GM12872 (cell line): Measurements from ENCODE around the gene IFNE.
A peak's percentile ranks its signal among the peaks of the same experiment; 100 is the strongest.

Experiments used
- CTCF ChIP-seq: IDR thresholded peaks from 3 replicates; pipeline ENCODE4 v1.5.1; 2011; ENCODE audit warnings: low read depth, mild to moderate bottlenecking, low read length, moderate library complexity; ENCODE audit not compliant: insufficient read depth

IFNE gene

GRCh38 chr9:21482213-21482612, at the start of gene IFNE:
TSS of gene IFNE (minus strand) at chr9:21482313. CDS start at chr9:21481694, 619 bp downstream.
- no peak for TF ChIP-seq CTCF

DNA sequence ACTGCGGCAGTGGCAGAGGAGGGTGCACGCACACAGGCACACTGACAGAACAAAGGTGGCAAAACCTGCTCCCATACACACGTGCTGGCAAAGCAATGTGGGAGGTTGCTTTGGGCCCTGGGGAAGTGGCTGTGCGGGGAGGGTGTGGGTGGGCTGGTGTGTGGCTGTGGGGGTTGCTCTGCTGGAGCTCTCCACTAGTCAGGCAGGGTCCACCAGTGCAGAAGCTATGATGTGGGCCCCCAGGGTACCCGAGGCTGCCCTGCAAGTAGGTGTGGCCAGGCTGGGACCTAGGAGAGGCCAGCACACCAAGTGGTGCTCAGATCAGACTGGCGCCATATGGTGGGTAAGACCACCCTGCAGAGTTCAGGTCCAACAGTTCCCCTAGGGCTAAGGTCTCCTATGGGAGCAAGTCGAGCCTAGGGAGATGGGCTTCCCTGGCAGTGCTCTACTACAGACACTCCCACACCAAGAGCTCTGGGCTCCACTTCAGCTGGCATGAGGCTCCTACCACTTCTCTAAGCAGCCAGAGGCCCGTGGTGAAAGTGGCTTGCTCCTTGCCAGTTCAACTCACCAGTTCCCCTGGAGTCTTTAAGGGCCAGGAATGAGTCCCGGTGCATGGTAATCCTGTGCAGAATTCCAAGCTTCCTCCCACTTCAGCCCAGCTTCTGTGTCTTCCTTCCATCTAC, 46.2 kb upstream of the IFNE start:
- TF ChIP-seq CTCF: no peak

- peak; percentile 43; the same call in 1 of the 3 replicates for TF ChIP-seq CTCF
Observed at GRCh38 chr9:21527579-21527978, 45.5 kb upstream of the IFNE start.

DNA sequence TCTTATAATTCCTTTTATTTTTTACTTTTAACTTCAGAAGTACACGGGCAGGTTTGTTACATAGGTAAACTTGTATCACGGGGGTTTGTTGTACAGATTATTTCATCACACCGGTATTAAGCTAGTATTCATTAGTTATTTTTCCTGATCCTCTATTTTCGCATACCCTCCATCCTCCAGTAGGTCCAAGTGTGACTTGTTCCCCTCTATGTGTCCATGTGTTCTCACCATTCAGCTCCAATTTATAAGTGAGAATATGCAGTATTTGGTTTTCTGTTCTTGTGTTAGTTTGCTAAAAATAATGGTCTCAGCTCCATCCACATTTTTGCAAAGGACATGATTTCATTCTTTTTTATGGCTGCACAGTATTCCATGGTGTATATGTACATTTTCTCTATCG, 43.1 kb upstream of the IFNE start:
- no peak for TF ChIP-seq CTCF

- no peak for TF ChIP-seq CTCF
Observed at GRCh38 chr9:21524099-21524830, 42.2 kb upstream of the IFNE start.

DNA sequence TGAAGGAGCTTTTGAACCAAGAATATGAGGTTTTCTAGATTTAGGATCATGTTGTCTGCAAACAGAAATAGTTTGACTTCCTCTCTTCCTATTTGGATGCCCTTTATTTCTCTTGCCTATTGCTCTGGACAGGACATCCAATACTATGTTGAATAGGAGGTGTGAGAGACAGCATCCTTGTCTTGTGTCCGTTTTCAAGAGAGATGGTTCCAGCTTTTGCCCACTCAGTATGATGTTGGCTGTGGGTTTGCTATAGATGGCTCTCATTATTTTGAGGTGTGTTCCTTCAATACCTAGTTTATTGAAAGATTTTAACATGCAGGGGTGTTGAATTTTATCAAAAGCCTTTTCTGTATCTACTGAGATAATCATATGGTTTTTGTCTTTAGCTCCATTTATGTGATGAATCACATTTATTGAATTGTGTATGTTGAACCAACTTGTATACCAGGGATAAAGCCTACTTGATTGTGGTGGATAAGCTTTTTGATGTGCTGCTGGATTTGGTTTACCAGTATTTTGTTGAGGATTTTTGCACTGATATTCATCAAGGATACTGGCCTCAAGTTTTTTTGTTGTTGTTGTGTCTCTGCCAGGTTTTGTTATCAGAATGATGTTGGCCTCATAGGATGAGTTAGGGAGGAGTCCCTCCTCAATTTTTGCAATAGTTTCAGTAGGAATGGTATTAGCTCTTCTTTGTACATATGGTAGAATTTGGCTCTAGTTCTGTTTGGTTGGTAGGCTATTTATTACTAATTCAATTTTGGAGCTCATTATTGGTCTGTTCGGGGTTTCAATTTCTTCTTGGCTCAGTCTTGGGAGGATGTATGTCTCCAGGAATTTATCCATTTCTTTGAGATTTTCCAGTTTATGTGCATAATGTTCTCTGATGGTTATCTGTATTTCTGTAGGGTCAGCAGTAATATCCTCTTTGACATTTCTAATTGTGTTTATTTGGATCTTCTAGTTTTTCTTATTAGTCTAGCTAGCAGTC, 41.2 kb upstream of the IFNE start:
- TF ChIP-seq CTCF: no peak

- TF ChIP-seq CTCF: no peak
Observed at GRCh38 chr9:21522348-21522747, 40.2 kb upstream of the IFNE start.
